ENCODE data around the gene MTF1.

The MTF1 gene

DNA sequence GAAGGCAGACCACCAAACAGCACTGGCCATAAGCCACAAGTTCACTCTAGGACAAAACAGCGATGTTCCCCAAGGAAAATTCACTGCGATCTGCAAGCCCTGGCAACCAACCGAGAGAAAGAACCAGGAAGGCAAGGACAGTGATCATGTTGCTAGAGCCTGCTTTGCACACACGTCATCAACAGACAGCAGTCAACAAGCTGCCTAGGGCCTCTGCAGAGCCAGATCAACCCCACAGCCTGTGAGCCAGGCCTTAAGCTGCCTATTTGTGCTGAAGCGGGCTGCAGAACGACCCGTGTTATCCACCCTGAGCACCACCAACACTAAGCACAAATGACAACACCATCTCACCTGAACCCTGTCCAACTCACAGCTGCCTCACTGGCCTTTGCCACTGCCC, 45.1 kb downstream of the MTF1 start:
- 93 to 95% methylated on average over 7 of the region's 7 CpGs for WGBS, 2 experiments
- no peak overlapping the region for H3K4me3 ChIP-seq (ENCODE audit: insufficient read depth, low read depth, low read length)
- H3K36me3 ChIP-seq (ENCODE audit: control insufficient read depth, insufficient read depth, low read length) = peaks cover 9% of the 10 kb centered on the region
- no peaks in the 10 kb centered on the region for H3K9me3 ChIP-seq (ENCODE audit: control insufficient read depth, low read length)
- H3K4me1 ChIP-seq (ENCODE audit: control insufficient read depth, insufficient read depth, low read length) = peaks cover under 1% of the 10 kb centered on the region
- no peaks in the 10 kb centered on the region for H3K27me3 ChIP-seq (ENCODE audit: control insufficient read depth, insufficient read depth, low read length, poor library complexity, severe bottlenecking)
- no peak overlapping the region for H3K27ac ChIP-seq (ENCODE audit: insufficient read depth, low read depth, low read length, poor library complexity, severe bottlenecking)

DNA sequence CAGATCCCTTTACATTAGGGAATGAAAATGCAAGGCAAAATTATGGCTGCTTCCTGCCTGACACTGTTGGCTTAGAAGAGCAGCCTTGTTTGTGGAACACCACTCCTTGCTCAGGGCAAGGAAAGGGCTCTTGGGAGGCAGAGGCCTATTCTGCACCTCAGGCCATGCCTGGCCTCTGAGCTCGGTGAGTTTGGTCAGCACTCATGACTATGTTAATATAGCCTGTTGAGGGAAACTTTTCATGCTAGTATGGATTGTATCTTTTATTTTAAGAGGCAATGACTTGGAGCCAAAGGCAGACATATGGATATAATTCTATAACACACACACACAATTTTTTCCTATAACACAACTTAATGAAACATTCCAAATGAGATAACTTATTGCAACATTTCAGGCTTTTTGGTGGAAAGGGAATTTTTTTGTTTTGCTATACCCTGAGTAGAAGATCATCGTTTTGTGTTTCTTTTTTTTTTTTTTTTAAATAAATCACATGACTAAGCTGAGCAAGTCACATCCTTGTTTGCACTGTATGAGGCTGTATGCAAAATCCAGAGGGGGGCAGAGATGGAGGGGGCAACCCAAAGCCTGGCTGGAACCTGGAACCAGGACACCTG, 45.8 kb downstream of the MTF1 start:
- 91 to 96% methylated on average over 1 to 2 of the region's 2 CpGs for WGBS, 2 experiments
- Histone ChIP-seq H3K4me3 (ENCODE audit: insufficient read depth, low read depth, low read length) (no peak overlapping the region), H3K27ac (ENCODE audit: insufficient read depth, low read depth, low read length, poor library complexity, severe bottlenecking) (no peak overlapping the region), H3K36me3 (ENCODE audit: control insufficient read depth, insufficient read depth, low read length) (peaks cover 6% of the 10 kb centered on the region), H3K4me1 (ENCODE audit: control insufficient read depth, insufficient read depth, low read length) (peaks cover 4% of the 10 kb centered on the region), H3K27me3 (ENCODE audit: control insufficient read depth, insufficient read depth, low read length, poor library complexity, severe bottlenecking) (no peaks in the 10 kb centered on the region), H3K9me3 (ENCODE audit: control insufficient read depth, low read length) (no peaks in the 10 kb centered on the region)

GRCh38 chr1:37811027-37811655, 48.3 kb downstream of the MTF1 start:
- Histone ChIP-seq H3K4me3 (ENCODE audit: insufficient read depth, low read depth, low read length) (no peak overlapping the region), H3K4me1 (ENCODE audit: control insufficient read depth, insufficient read depth, low read length) (peaks cover 7% of the 10 kb centered on the region), H3K27ac (ENCODE audit: insufficient read depth, low read depth, low read length, poor library complexity, severe bottlenecking) (no peak overlapping the region), H3K9me3 (ENCODE audit: control insufficient read depth, low read length) (no peaks in the 10 kb centered on the region), H3K27me3 (ENCODE audit: control insufficient read depth, insufficient read depth, low read length, poor library complexity, severe bottlenecking) (no peaks in the 10 kb centered on the region), H3K36me3 (ENCODE audit: control insufficient read depth, insufficient read depth, low read length) (peaks cover 12% of the 10 kb centered on the region)
- WGBS, 2 experiments = 27% methylated on average over 6 of the region's 7 CpGs

DNA sequence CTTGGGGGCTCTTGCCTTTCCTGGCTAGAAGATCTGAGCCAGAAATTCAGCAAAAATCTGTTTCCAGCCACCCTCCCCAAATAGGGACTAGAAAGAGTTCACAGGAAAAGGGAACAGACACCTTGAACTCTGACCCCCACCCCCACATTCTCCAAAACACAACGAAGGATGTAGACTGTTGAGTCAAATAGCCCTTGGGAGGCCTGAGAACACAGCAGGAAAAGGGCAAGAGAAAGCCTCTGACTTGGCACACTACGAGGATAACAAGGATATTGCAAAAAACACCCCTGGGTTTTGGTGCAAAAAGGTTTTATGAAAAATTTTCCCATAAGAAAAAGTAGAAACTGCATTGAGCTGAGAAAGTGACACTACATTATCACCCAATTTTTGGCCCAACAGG, 49.5 kb downstream of the MTF1 start:
- no peak overlapping the region for H3K4me3 ChIP-seq (ENCODE audit: insufficient read depth, low read depth, low read length)
- no peaks in the 10 kb centered on the region for H3K9me3 ChIP-seq (ENCODE audit: control insufficient read depth, low read length)
- peaks cover 22% of the 10 kb centered on the region for H3K36me3 ChIP-seq (ENCODE audit: control insufficient read depth, insufficient read depth, low read length)
- no peaks in the 10 kb centered on the region for H3K27me3 ChIP-seq (ENCODE audit: control insufficient read depth, insufficient read depth, low read length, poor library complexity, severe bottlenecking)
- no peak overlapping the region for H3K27ac ChIP-seq (ENCODE audit: insufficient read depth, low read depth, low read length, poor library complexity, severe bottlenecking)
- peaks cover 7% of the 10 kb centered on the region for H3K4me1 ChIP-seq (ENCODE audit: control insufficient read depth, insufficient read depth, low read length)
- WGBS, 2 experiments = 82 to 83% methylated on average over 2 of the region's 2 CpGs

DNA sequence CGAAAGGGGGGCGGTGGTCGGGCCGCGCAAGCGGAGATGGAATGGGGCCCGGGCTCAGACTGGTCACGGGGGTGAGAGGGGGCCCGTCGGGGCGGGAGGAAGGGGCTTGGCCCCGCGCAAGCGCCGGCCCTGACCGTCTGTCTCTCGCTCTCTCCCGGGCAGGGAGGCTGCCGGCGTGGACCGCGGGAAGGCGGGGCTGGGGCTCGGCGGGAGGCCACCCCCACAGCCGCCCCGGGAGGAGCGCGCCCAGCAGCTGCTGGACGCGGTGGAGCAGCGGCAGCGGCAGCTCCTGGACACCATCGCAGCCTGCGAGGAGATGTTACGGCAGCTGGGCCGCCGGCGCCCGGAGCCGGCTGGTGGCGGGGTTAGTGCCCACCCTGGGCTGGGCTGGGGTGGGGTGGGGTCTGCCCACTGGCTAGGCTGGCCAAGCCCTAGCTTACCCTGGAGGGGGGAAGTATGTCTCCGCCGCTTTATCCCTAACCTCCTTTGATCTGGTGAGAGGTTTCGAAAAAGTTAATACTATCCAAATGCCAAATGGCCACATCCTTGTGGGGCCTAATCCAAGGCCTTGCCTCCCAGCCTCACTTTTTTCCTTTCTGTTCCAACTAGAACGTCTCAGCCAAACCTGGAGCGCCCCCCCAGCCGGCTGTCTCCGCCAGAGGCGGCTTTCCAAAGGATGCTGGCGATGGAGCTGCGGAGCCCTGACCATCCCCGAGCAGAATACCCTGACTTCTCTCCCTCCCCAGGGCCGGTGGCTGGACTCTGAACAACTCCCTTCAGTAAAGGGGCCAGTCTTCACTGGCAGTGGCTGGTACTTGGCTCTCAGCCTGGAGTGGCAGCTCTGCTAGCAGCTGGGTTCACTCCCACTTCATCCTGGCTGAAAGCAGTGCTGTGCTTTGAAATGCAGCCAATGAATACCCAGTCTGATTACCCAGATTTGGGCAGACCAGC, 50.7 kb downstream of the MTF1 start:
- Histone ChIP-seq H3K27me3 (ENCODE audit: control insufficient read depth, insufficient read depth, low read length, poor library complexity, severe bottlenecking) (no peaks in the 10 kb centered on the region), H3K27ac (ENCODE audit: insufficient read depth, low read depth, low read length, poor library complexity, severe bottlenecking) (peak overlapping the region; percentile 77), H3K4me3 (ENCODE audit: insufficient read depth, low read depth, low read length) (peak overlapping the region; percentile 96), H3K4me1 (ENCODE audit: control insufficient read depth, insufficient read depth, low read length) (peaks cover 7% of the 10 kb centered on the region), H3K36me3 (ENCODE audit: control insufficient read depth, insufficient read depth, low read length) (peaks cover 26% of the 10 kb centered on the region), H3K9me3 (ENCODE audit: control insufficient read depth, low read length) (no peaks in the 10 kb centered on the region)
- 1% methylated on average over 54 of the region's 54 CpGs for WGBS, 2 experiments

DNA sequence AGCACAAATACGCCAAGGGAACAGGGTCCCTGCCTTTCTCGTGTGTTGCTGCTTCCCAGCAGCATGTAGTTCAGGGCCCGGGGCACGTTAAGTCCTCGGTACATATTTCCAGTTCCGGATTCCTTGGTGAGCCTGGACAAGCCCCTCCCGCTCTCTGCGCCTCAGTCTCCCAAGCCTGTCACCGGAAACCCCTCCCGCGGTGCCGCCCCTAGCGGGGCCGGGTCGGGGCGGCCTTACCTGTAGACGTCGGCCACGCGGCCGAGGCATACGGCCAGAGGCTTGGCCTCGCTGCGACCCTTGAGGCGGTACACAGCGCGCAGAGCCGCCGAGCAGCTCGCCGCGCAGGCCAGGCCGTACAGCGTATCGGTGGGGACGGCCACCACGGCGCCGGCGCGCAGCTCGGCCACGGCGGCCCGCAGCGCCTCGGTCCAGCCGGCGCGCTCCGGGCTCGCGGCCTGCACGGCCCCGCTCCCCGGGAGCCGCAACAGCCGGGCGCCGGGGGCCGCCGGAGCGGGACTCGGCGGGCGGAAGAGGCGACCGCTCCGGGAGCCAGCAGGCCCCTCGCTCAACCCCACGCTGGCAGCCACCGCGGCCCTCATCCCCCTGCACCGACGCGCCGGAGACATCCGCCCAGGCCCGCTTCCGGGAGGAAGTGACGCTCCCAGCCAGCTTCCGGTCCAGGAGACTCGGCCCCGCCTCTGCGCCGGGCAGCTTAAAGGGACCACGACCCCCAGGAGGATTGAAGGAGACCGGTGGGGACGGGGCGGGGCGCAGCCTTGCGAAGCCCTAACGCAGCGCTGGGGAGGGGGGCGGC, 51.6 kb downstream of the MTF1 start, which contains the start of the genes C1orf122 and YRDC:
Gene C1orf122 (plus strand): TSS at position 236 of the 814 bp plus-strand sequence. CDS start 615 bp downstream, outside the sequence.
Gene YRDC (minus strand): TSS at position 654 of the 814 bp plus-strand sequence. CDS start 28 bp downstream, at position 626.
- Histone ChIP-seq H3K27me3 (ENCODE audit: control insufficient read depth, insufficient read depth, low read length, poor library complexity, severe bottlenecking) (no peaks in the 10 kb centered on the region), H3K27ac (ENCODE audit: insufficient read depth, low read depth, low read length, poor library complexity, severe bottlenecking) (peak within 1 kb of the TSS; percentile 77), H3K4me3 (ENCODE audit: insufficient read depth, low read depth, low read length) (peak within 1 kb of the TSS; percentile 96), H3K36me3 (ENCODE audit: control insufficient read depth, insufficient read depth, low read length) (peaks cover 33% of the 10 kb centered on the region), H3K4me1 (ENCODE audit: control insufficient read depth, insufficient read depth, low read length) (peaks cover 7% of the 10 kb centered on the region), H3K9me3 (ENCODE audit: control insufficient read depth, low read length) (no peaks in the 10 kb centered on the region)
- WGBS, 2 experiments = 0% methylated on average over 95 of the region's 95 CpGs

GRCh38 chr1:37807220-37807554, 52.2 kb downstream of the MTF1 start:
- 22 to 24% methylated on average over 9 of the region's 9 CpGs for WGBS, 2 experiments
- Histone ChIP-seq H3K36me3 (ENCODE audit: control insufficient read depth, insufficient read depth, low read length) (peaks cover 38% of the 10 kb centered on the region), H3K27ac (ENCODE audit: insufficient read depth, low read depth, low read length, poor library complexity, severe bottlenecking) (no peak overlapping the region), H3K4me1 (ENCODE audit: control insufficient read depth, insufficient read depth, low read length) (peaks cover 7% of the 10 kb centered on the region), H3K9me3 (ENCODE audit: control insufficient read depth, low read length) (no peaks in the 10 kb centered on the region), H3K27me3 (ENCODE audit: control insufficient read depth, insufficient read depth, low read length, poor library complexity, severe bottlenecking) (no peaks in the 10 kb centered on the region), H3K4me3 (ENCODE audit: insufficient read depth, low read depth, low read length) (peak overlapping the region; percentile 96)

DNA sequence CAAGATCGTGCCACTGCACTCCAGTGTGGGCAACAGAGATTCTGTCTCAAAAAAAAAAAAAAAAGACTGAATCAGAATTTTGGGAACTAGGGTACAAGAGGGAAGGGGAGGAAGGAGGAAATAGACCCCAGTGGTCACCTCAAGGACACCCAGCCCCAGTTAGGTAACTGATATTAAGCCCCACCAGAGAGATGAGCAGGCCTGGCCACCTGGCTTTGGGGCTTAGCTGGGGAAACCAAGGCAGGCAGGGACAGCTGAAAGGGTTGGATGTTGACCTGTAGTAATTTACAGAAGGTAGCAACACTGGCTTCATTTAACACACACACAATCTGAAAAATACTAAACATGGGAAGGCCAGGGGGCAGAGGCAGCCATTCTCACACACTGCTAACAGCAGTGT, 57.0 kb downstream of the MTF1 start:
- WGBS, 2 experiments = 90 to 97% methylated on average over 1 of the region's 1 CpG
- no peaks in the 10 kb centered on the region for H3K27me3 ChIP-seq (ENCODE audit: control insufficient read depth, insufficient read depth, low read length, poor library complexity, severe bottlenecking)
- H3K36me3 ChIP-seq (ENCODE audit: control insufficient read depth, insufficient read depth, low read length) = peaks cover 44% of the 10 kb centered on the region
- no peak overlapping the region for H3K27ac ChIP-seq (ENCODE audit: insufficient read depth, low read depth, low read length, poor library complexity, severe bottlenecking)
- no peaks in the 10 kb centered on the region for H3K9me3 ChIP-seq (ENCODE audit: control insufficient read depth, low read length)
- H3K4me3 ChIP-seq (ENCODE audit: insufficient read depth, low read depth, low read length) = no peak overlapping the region
- peaks cover 3% of the 10 kb centered on the region for H3K4me1 ChIP-seq (ENCODE audit: control insufficient read depth, insufficient read depth, low read length)

- 87 to 88% methylated on average over 3 of the region's 3 CpGs for WGBS, 2 experiments
- Histone ChIP-seq H3K4me3 (ENCODE audit: insufficient read depth, low read depth, low read length) (no peak overlapping the region), H3K36me3 (ENCODE audit: control insufficient read depth, insufficient read depth, low read length) (peaks cover 11% of the 10 kb centered on the region), H3K4me1 (ENCODE audit: control insufficient read depth, insufficient read depth, low read length) (no peaks in the 10 kb centered on the region), H3K27ac (ENCODE audit: insufficient read depth, low read depth, low read length, poor library complexity, severe bottlenecking) (no peak overlapping the region), H3K9me3 (ENCODE audit: control insufficient read depth, low read length) (no peaks in the 10 kb centered on the region), H3K27me3 (ENCODE audit: control insufficient read depth, insufficient read depth, low read length, poor library complexity, severe bottlenecking) (peaks cover 35% of the 10 kb centered on the region)
Observed at GRCh38 chr1:37797750-37798345, 61.5 kb downstream of the MTF1 start.

All from ectodermal cell (in vitro differentiated cells).